Loucy (cell line): ENCODE measurements around the gene HOXB8.

Source experiments
- CTCF ChIP-seq: fragments of 200-600 bp; sonication (generic); conservative IDR thresholded peaks from 2 replicates; pipeline ENCODE4 v1.5.1; 2014; ENCODE audit warnings: mild to moderate bottlenecking, antibody characterized with exemption, low read length
- EZH2phosphoT487 ChIP-seq: fragments of 200-600 bp; IDR thresholded peaks from 2 replicates; pipeline ENCODE4 v1.6.1; 2018; ENCODE audit warnings: antibody characterized with exemption, mild to moderate bottlenecking, moderate library complexity, borderline replicate concordance

- no peak for TF ChIP-seq CTCF
- no peak for TF ChIP-seq EZH2phosphoT487
These were observed 34.6 kb upstream of the HOXB8 start for GRCh38 chr17:48649741-48650140.
